IMR-90 (cell line): ENCODE measurements around the gene LUC7L2. TPM values are rescaled to one million over a fixed set of nuclear protein-coding genes. Genes with fewer than 3 reads are reported as not detected.

Experiments used
- ATAC-seq: fragments of 200-7000 bp; cut with Tn5 transposase; 2 replicates; pipeline ENCODE4 v1.9.1; 2020; ENCODE audit warnings: low read depth, mild to moderate bottlenecking, moderate library complexity
- BruUV-seq: library from RNA; stranded (reverse); fragments of 400-500 nt; replicated peaks from 2 replicates; lab custom pipeline; 2021; lab: Mats Ljungman, UMichigan
- CTCF ChIA-PET: fragments of 300-600 bp; formaldehyde crosslinking; extraction: SDS; loops from one replicate; lab custom pipeline; 2021; ENCODE audit warnings: antibody characterized with exemption; lab: Yijun Ruan, JAX
- POLR2A ChIA-PET: fragments of 300-600 bp; sonication (Branson Sonifier 250); formaldehyde crosslinking; loops from one replicate; lab custom pipeline; 2022; ENCODE audit warnings: antibody characterized with exemption; ENCODE audit not compliant: unreplicated experiment; lab: Charles Lee
- DNase-seq: peaks from one replicate; pipeline ENCODE4 v3.0.0; 2013
- H2AFZ ChIP-seq: replicated peaks from 2 replicates; pipeline ENCODE3; 2013; ENCODE audit warnings: low read length, mild to moderate bottlenecking; ENCODE audit not compliant: poor library complexity
- H2AK5ac ChIP-seq: 2 replicates; pipeline ENCODE4 v1.6.1; 2013; ENCODE audit warnings: low read depth, low read length, inconsistent platforms
- H2AK9ac ChIP-seq: replicated peaks from 2 replicates; pipeline ENCODE3; 2013; ENCODE audit warnings: mild to moderate bottlenecking, low read depth, low read length, moderate library complexity; ENCODE audit not compliant: poor library complexity
- H2BK120ac ChIP-seq: 2 replicates; pipeline ENCODE4 v1.6.1; 2013; ENCODE audit warnings: low read depth, low read length, inconsistent platforms
- H2BK15ac ChIP-seq: 3 replicates; pipeline ENCODE4 v1.6.1; 2013; ENCODE audit warnings: low read depth, low read length, inconsistent platforms
- H2BK20ac ChIP-seq: 2 replicates; pipeline ENCODE4 v1.6.1; 2013; ENCODE audit warnings: low read depth, mild to moderate bottlenecking, inconsistent platforms, low read length, moderate library complexity
- H2BK5ac ChIP-seq: 2 replicates; pipeline ENCODE4 v1.6.1; 2013; ENCODE audit warnings: mild to moderate bottlenecking, low read depth, low read length, inconsistent platforms; ENCODE audit not compliant: poor library complexity, severe bottlenecking
- H3K14ac ChIP-seq: replicated peaks from 2 replicates; pipeline ENCODE4 v1.6.1; 2013; ENCODE audit warnings: low read depth, low read length, inconsistent platforms
- H3K18ac ChIP-seq: 2 replicates; pipeline ENCODE4 v1.6.1; 2013; ENCODE audit warnings: low read depth, low read length, control low read depth
- H3K23ac ChIP-seq: 2 replicates; pipeline ENCODE4 v1.6.1; 2013; ENCODE audit warnings: low read depth, low read length, inconsistent platforms
- H3K27ac ChIP-seq: 2 replicates; pipeline ENCODE4 v1.5.1; 2013; ENCODE audit warnings: mild to moderate bottlenecking, control low read depth, low read length; ENCODE audit not compliant: insufficient read depth
- H3K27me3 ChIP-seq: 2 replicates; pipeline ENCODE4 v1.6.1; 2013; ENCODE audit warnings: low read length; ENCODE audit not compliant: control insufficient read depth, insufficient read depth
- H3K36me3 ChIP-seq: 2 replicates; pipeline ENCODE4 v1.6.1; 2013; ENCODE audit warnings: low read length, mixed read lengths; ENCODE audit not compliant: control insufficient read depth, insufficient read depth
- H3K4ac ChIP-seq: 2 replicates; pipeline ENCODE4 v1.6.1; 2013; ENCODE audit warnings: low read depth, low read length, inconsistent platforms
- H3K4me1 ChIP-seq: 2 replicates; pipeline ENCODE4 v1.6.1; 2013; ENCODE audit warnings: low read length, mixed read lengths; ENCODE audit not compliant: control insufficient read depth, insufficient read depth
- H3K4me2 ChIP-seq: 2 replicates; pipeline ENCODE4 v1.6.1; 2013; ENCODE audit warnings: low read depth, mild to moderate bottlenecking, control low read depth, low read length, moderate library complexity
- H3K4me3 ChIP-seq: 2 replicates; pipeline ENCODE4 v1.5.1; 2013; ENCODE audit warnings: low read depth, mild to moderate bottlenecking, control low read depth, low read length, moderate library complexity; ENCODE audit not compliant: insufficient read depth
- H3K56ac ChIP-seq: 2 replicates; pipeline ENCODE4 v1.6.1; 2013; ENCODE audit warnings: low read length, inconsistent platforms; ENCODE audit not compliant: insufficient read depth; ENCODE audit errors: extremely low read depth
- H3K79me1 ChIP-seq, 2 experiments: 2 replicates each; pipeline ENCODE4 v1.6.1; 2013; ENCODE audit warnings: low read length in 2 of 2, inconsistent platforms in 1 of 2, low read depth in 1 of 2
- H3K9ac ChIP-seq: 2 replicates; pipeline ENCODE4 v1.6.1; 2013; ENCODE audit warnings: low read depth, low read length, control low read depth
- H3K9me1 ChIP-seq: 2 replicates; pipeline ENCODE4 v1.6.1; 2013; ENCODE audit warnings: low read length, inconsistent platforms; ENCODE audit not compliant: insufficient read depth
- H3K9me3 ChIP-seq: 2 replicates; pipeline ENCODE4 v1.6.1; 2013; ENCODE audit warnings: low read length; ENCODE audit not compliant: control insufficient read depth, insufficient read depth
- H4K20me1 ChIP-seq: 2 replicates; pipeline ENCODE4 v1.6.1; 2013; ENCODE audit warnings: low read length, inconsistent platforms; ENCODE audit not compliant: insufficient read depth
- H4K5ac ChIP-seq: 2 replicates; pipeline ENCODE4 v1.6.1; 2013; ENCODE audit warnings: mild to moderate bottlenecking, low read depth, low read length, control low read depth
- H4K8ac ChIP-seq, 2 experiments: 2 replicates each; pipeline ENCODE4 v1.6.1; 2013; ENCODE audit warnings: low read depth in 2 of 2, low read length in 2 of 2, control low read depth in 1 of 2, inconsistent platforms in 1 of 2
- H4K91ac ChIP-seq: 2 replicates; pipeline ENCODE4 v1.6.1; 2013; ENCODE audit warnings: low read depth, low read length, inconsistent platforms; ENCODE audit not compliant: insufficient read depth
- CHD1 ChIP-seq: IDR thresholded peaks from 2 replicates; pipeline ENCODE4 v1.6.1; 2012; ENCODE audit warnings: low read depth, low read length, improper control_type of control experiment
- ELK1 ChIP-seq: fragments of 150-350 bp; IDR thresholded peaks from 2 replicates; pipeline ENCODE4 v1.6.1; 2016; ENCODE audit warnings: low read depth, mild to moderate bottlenecking, low read length, moderate library complexity, borderline replicate concordance
- MAFK ChIP-seq: IDR thresholded peaks from 2 replicates; pipeline ENCODE4 v1.6.1; 2012; ENCODE audit warnings: low read depth, low read length, improper control_type of control experiment
- MXI1 ChIP-seq: IDR thresholded peaks from 2 replicates; pipeline ENCODE4 v1.6.1; 2012; ENCODE audit warnings: low read depth, mild to moderate bottlenecking, low read length, moderate library complexity, borderline replicate concordance
- NFE2L2 ChIP-seq: fragments of 150-350 bp; IDR thresholded peaks from 2 replicates; pipeline ENCODE4 v1.6.1; 2016; ENCODE audit warnings: low read depth, mild to moderate bottlenecking, low read length
- SMC3 ChIP-seq: fragments of 150-350 bp; IDR thresholded peaks from 2 replicates; pipeline ENCODE4 v1.6.1; 2016; ENCODE audit warnings: low read depth, mild to moderate bottlenecking, antibody characterized with exemption, low read length, moderate library complexity
- WGBS, 2 experiments: methylation state at CpG; one replicate each; pipeline versions ENCODE4 v1.1.5 to v1.1.7; 2013; ENCODE audit warnings: missing lambda C conversion rate in 2 of 2; ENCODE audit not compliant: insufficient read length in 1 of 2; ENCODE audit errors: extremely low coverage in 2 of 2; 5-methylcytosine and 5-hydroxymethylcytosine counted together
- dilution Hi-C: fragments of 300-500 bp; cut with HindIII; formaldehyde crosslinking; loops from one replicate; pipeline ENCODE4 v1.14.3; 2018; ENCODE audit warnings: low sequenced_read_pairs; ENCODE audit not compliant: unreplicated experiment
- in situ Hi-C: fragments of 300-500 bp; cut with MboI; formaldehyde crosslinking; loops from 3 replicates; pipeline ENCODE4 v1.14.3; 2019; ENCODE audit warnings: low sequenced_read_pairs, inconsistent platforms, mixed read lengths
- intact Hi-C: fragments of 100-400 bp; cut with micrococcal nuclease; formaldehyde crosslinking; loops from 2 replicates; pipeline ENCODE4 v1.10.0; 2022
- polyA plus RNA-seq, 3 experiments: library from polyadenylated mRNA; depleted of rRNA; stranded (reverse); fragments of >200 nt; gene quantifications; 2 replicates each; pipeline ENCODE4 v1.2.3, GENCODE V29; 2012; ENCODE audit warnings: low replicate concordance in 1 of 3
- total RNA-seq: library from RNA; depleted of rRNA; stranded (reverse); fragments of >200 nt; gene quantifications from 2 replicates; pipeline ENCODE4 v1.2.3, GENCODE V29; 2012

The LUC7L2 gene
- total and polyA plus RNA-seq, 2 of the 4 experiments (the other 2 are of a cell fraction), result 14.9 to 31.8 TPM

- no peak overlapping the region for H2BK20ac ChIP-seq
- no peak overlapping the region for H3K9ac ChIP-seq
- peaks cover 16% of the 10 kb centered on the region for H3K36me3 ChIP-seq
- H3K9me3 ChIP-seq, result no peaks in the 10 kb centered on the region
- no peak overlapping the region for H4K8ac ChIP-seq
- no peak overlapping the region for H3K4me3 ChIP-seq
- no peak overlapping the region for H4K5ac ChIP-seq
- no CpG with 5 or more reads among the region's 2 CpGs for WGBS, 2 experiments
- POLR2A ChIA-PET, result no interaction called here
- peaks cover 31 to 47% of the 10 kb centered on the region in 2 experiments for H3K79me1 ChIP-seq
- peaks cover 27% of the 10 kb centered on the region for H4K20me1 ChIP-seq
- no peak overlapping the region for H2AK9ac ChIP-seq
- H2BK120ac ChIP-seq, result no peak overlapping the region
- H2AFZ ChIP-seq, result no peak overlapping the region
- in situ Hi-C loops, result no loop called here
- H4K91ac ChIP-seq, result no peak overlapping the region
- H3K4me2 ChIP-seq, result no peak overlapping the region
- TF ChIP-seq MXI1 (no peak), MAFK (no peak), SMC3 (no peak), NFE2L2 (no peak), CHD1 (no peak), ELK1 (no peak)
- no peak overlapping the region for H2AK5ac ChIP-seq
- peaks cover 9% of the 10 kb centered on the region; the same call in 1 of the 2 replicates for H3K9me1 ChIP-seq
- no peaks in the 10 kb centered on the region for H3K27me3 ChIP-seq
- H2BK15ac ChIP-seq, result no peak overlapping the region
- intact Hi-C loops, result no loop called here
- H3K4ac ChIP-seq, result no peak overlapping the region
- dilution Hi-C loops, result no loop called here
- no peak overlapping the region for H3K23ac ChIP-seq
- H3K56ac ChIP-seq, result no peak overlapping the region
- H3K4me1 ChIP-seq, result 0 out of 2 replicates have a peak, but pooled peaks cover 3% of the 10 kb centered on the region
- no TSS peak for BruUV-seq
- no peak overlapping the region for H3K27ac ChIP-seq
- CTCF ChIA-PET, result no interaction called here
- no peak for ATAC-seq
- no peak for DNase-seq
- no peak overlapping the region for H3K14ac ChIP-seq
- no peak overlapping the region for H2BK5ac ChIP-seq
- H3K18ac ChIP-seq, result no peak overlapping the region
These were observed 30.1 kb downstream of the LUC7L2 start for GRCh38 chr7:139389774-139390173.
